IMR-90 (cell line): ENCODE data around the gene ZNF593. TPM values are rescaled to one million over a fixed set of nuclear protein-coding genes. Genes with fewer than 3 reads are reported as not detected.

ENCODE experiments used
- CEBPB ChIP-seq: IDR thresholded peaks from 2 replicates; pipeline ENCODE4 v1.6.1; 2012; ENCODE audit warnings: low read depth, low read length, improper control_type of control experiment
- RFX5 ChIP-seq: IDR thresholded peaks from 2 replicates; pipeline ENCODE4 v1.8.0; 2012; ENCODE audit warnings: low read depth, mild to moderate bottlenecking, low read length, moderate library complexity
- USF2 ChIP-seq: fragments of 150-350 bp; IDR thresholded peaks from 2 replicates; pipeline ENCODE4 v1.6.1; 2017; ENCODE audit warnings: mild to moderate bottlenecking, antibody characterized with exemption, low read length, low read depth
- polyA plus RNA-seq, 3 experiments: library from polyadenylated mRNA; depleted of rRNA; stranded (reverse); fragments of >200 nt; gene quantifications; 2 replicates each; pipeline ENCODE4 v1.2.3, GENCODE V29; 2012; ENCODE audit warnings: low replicate concordance in 1 of 3
- total RNA-seq: library from RNA; depleted of rRNA; stranded (reverse); fragments of >200 nt; gene quantifications from 2 replicates; pipeline ENCODE4 v1.2.3, GENCODE V29; 2012

The ZNF593 gene
- total and polyA plus RNA-seq, 2 of the 4 experiments (the other 2 are of a cell fraction), result 22.2 to 57.7 TPM

GRCh38 chr1:26169669-26170471 is at the start of gene ZNF593 (continued):
- TF ChIP-seq USF2, result peak; percentile 65; the same call in 1 of the 2 replicates
- TF ChIP-seq CEBPB, result no peak
- TF ChIP-seq RFX5, result 0 out of 2 replicates have a peak, but pooled peaks have one; percentile 17
